ENCODE measurements around the gene PRODH2. TPM values are rescaled to one million over a fixed set of nuclear protein-coding genes. Genes with fewer than 3 reads are reported as not detected.

PRODH2 gene
- total and polyA plus RNA-seq, 2 of the 13 experiments (the other 11 are each of a cell fraction or from before 2014, with no cell fraction given) = 86.7 to 118 TPM

- TF ChIP-seq ZC3H13 (CRISPR knock-in tag; IDR thresholded peaks at IDR 0.05) (peak; percentile 52; the same call in 1 of the 2 replicates), SIN3B (IDR thresholded peaks at IDR 0.05; ENCODE audit: low read length) (no peak), TARDBP (CRISPR knock-in tag; IDR thresholded peaks at IDR 0.05) (peak; percentile 62; the same call in 1 of the 2 replicates), RXRB (CRISPR knock-in tag; IDR thresholded peaks at IDR 0.05; ENCODE audit: borderline replicate concordance) (peak; percentile 92), ZNF652 (CRISPR knock-in tag; IDR thresholded peaks at IDR 0.05; ENCODE audit: borderline replicate concordance, low read depth) (no peak), DNMT3B (CRISPR knock-in tag; conservative IDR thresholded peaks at IDR 0.05) (0 out of 2 replicates have a peak, but pooled peaks have one; percentile 27), ZNF746 (CRISPR knock-in tag; IDR thresholded peaks at IDR 0.05) (peak; percentile 61; the same call in 1 of the 2 replicates), ZNF674 (CRISPR knock-in tag; IDR thresholded peaks at IDR 0.05; ENCODE audit: low read depth) (no peak), CCDC6 (CRISPR knock-in tag; IDR thresholded peaks at IDR 0.05) (no peak; the same call in 1 of the 2 replicates), ZNF790 (CRISPR knock-in tag; IDR thresholded peaks at IDR 0.05; ENCODE audit: borderline replicate concordance) (peak; percentile 48; the same call in 1 of the 2 replicates), SP4 (CRISPR knock-in tag; IDR thresholded peaks at IDR 0.05) (0 out of 2 replicates have a peak, but pooled peaks have one; percentile 43), HOXD1 (CRISPR knock-in tag; IDR thresholded peaks at IDR 0.05) (no peak), ZNF10 (CRISPR knock-in tag; IDR thresholded peaks at IDR 0.05; ENCODE audit: borderline replicate concordance, low read depth) (no peak), MAFG (CRISPR knock-in tag; IDR thresholded peaks at IDR 0.05) (no peak), RFX5 (IDR thresholded peaks at IDR 0.05; ENCODE audit: low read depth, low read length) (no peak), SKI (IDR thresholded peaks at IDR 0.05; ENCODE audit: partially characterized antibody) (no peak), CREB1 (IDR thresholded peaks at IDR 0.05) (no peak), CREB1 (CRISPR knock-in tag; IDR thresholded peaks at IDR 0.05) (no peak)
- TF ChIP-seq, protein P1, sequence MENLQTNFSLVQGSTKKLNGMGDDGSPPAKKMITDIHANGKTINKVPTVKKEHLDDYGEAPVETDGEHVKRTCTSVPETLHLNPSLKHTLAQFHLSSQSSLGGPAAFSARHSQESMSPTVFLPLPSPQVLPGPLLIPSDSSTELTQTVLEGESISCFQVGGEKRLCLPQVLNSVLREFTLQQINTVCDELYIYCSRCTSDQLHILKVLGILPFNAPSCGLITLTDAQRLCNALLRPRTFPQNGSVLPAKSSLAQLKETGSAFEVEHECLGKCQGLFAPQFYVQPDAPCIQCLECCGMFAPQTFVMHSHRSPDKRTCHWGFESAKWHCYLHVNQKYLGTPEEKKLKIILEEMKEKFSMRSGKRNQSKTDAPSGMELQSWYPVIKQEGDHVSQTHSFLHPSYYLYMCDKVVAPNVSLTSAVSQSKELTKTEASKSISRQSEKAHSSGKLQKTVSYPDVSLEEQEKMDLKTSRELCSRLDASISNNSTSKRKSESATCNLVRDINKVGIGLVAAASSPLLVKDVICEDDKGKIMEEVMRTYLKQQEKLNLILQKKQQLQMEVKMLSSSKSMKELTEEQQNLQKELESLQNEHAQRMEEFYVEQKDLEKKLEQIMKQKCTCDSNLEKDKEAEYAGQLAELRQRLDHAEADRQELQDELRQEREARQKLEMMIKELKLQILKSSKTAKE (CRISPR knock-in tag; IDR thresholded peaks at IDR 0.05; ENCODE audit: borderline replicate concordance) = no peak
- TF ChIP-seq, protein P2, sequence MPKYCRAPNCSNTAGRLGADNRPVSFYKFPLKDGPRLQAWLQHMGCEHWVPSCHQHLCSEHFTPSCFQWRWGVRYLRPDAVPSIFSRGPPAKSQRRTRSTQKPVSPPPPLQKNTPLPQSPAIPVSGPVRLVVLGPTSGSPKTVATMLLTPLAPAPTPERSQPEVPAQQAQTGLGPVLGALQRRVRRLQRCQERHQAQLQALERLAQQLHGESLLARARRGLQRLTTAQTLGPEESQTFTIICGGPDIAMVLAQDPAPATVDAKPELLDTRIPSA (CRISPR knock-in tag; IDR thresholded peaks at IDR 0.05; ENCODE audit: borderline replicate concordance) = no peak
- TF ChIP-seq, protein P3, sequence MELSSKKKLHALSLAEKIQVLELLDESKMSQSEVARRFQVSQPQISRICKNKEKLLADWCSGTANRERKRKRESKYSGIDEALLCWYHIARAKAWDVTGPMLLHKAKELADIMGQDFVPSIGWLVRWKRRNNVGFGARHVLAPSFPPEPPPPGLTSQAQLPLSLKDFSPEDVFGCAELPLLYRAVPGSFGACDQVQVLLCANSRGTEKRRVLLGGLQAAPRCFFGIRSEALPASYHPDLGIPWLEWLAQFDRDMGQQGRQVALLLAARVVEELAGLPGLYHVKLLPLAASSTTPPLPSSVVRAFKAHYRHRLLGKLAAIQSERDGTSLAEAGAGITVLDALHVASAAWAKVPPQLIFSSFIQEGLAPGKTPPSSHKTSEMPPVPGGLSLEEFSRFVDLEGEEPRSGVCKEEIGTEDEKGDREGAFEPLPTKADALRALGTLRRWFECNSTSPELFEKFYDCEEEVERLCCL (CRISPR knock-in tag; IDR thresholded peaks at IDR 0.05; ENCODE audit: borderline replicate concordance) = no peak
- TF ChIP-seq, protein P4, sequence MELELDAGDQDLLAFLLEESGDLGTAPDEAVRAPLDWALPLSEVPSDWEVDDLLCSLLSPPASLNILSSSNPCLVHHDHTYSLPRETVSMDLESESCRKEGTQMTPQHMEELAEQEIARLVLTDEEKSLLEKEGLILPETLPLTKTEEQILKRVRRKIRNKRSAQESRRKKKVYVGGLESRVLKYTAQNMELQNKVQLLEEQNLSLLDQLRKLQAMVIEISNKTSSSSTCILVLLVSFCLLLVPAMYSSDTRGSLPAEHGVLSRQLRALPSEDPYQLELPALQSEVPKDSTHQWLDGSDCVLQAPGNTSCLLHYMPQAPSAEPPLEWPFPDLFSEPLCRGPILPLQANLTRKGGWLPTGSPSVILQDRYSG (CRISPR knock-in tag; IDR thresholded peaks at IDR 0.05) = no peak
- TF ChIP-seq, protein P5, sequence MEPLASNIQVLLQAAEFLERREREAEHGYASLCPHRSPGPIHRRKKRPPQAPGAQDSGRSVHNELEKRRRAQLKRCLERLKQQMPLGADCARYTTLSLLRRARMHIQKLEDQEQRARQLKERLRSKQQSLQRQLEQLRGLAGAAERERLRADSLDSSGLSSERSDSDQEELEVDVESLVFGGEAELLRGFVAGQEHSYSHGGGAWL (CRISPR knock-in tag; IDR thresholded peaks at IDR 0.05) = no peak
- TF ChIP-seq, protein P6, sequence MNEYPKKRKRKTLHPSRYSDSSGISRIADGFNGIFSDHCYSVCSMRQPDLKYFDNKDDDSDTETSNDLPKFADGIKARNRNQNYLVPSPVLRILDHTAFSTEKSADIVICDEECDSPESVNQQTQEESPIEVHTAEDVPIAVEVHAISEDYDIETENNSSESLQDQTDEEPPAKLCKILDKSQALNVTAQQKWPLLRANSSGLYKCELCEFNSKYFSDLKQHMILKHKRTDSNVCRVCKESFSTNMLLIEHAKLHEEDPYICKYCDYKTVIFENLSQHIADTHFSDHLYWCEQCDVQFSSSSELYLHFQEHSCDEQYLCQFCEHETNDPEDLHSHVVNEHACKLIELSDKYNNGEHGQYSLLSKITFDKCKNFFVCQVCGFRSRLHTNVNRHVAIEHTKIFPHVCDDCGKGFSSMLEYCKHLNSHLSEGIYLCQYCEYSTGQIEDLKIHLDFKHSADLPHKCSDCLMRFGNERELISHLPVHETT (CRISPR knock-in tag; conservative IDR thresholded peaks at IDR 0.05) = no peak
These were observed at the start of gene PRODH2 (continued) for GRCh38 chr19:35812220-35813042.
